NOMO-1 treated with DMSO at 0.1 percent for 48 hours (cell line): Measurements from ENCODE around the gene TTN.

Experiments used
- DNase-seq: peaks from one replicate; lab custom pipeline; 2025; ENCODE audit not compliant: unreplicated experiment; lab: John Stamatoyannopoulos, UW

TTN gene

DNA sequence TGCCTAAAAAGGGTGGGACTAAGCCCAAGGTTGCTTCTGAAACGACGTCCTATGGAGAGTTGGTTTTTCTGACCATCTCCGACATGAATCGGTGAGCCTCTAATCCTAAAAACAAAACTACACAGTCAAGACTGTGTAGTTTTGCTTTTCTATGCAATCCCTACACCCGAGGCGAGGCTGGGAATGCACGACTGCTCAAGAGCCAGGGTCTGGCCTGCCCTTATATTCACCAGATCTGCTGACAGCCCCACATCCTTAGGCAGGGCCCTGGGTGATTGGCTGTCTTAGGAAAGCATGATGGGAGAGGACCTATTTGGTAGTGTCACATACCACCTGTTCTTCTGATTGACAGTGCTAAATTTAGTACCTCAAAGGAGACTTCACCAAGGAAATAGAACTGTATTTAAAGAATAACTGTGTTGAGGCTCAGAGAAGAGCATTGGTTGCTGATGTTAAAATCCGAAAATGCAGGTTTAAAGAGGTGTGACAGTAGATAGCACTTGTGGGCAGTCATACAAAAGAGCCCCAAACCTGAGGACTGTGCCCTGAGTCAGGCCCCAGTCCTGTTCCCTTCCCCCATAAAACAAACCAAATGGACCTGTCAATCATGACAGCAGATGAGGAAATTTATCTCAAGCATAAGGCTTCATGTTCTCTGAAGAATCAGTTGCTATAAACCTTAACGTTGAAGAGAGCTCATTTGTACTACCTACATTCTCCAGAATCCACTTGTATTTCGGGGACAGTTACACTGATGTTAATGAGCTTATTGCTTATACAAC lies at the start of gene TTN:
Gene TTN (minus strand): TSS at position 197 of the 782 bp plus-strand sequence. CDS start 2,781 bp downstream, outside the sequence.
- DNase-seq = no peak

DNA sequence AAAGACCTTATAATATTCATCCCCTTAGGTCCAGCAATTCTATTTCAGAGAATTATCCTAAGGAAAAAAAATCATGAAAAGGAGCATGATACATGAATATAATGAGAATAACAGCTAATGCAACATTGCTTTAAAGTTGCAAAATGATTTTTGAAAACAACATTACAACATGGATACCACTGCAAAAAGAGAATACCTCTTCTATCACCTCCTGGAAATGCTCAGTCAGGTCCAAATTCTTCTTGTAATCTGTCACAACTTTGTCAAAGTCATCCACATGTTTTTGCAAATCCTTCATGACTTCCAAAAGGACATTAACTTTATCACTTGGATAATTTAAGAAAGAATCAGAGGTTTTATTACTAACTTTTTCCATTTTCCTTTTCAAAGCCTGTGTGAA lies 47.9 kb upstream of the TTN start:
- DNase-seq = no peak

GRCh38 chr2:178848335-178848734 lies 41.1 kb upstream of the TTN start:
- no peak for DNase-seq

- no peak for DNase-seq
Observed at GRCh38 chr2:178846458-178846802, 39.2 kb upstream of the TTN start.

DNA sequence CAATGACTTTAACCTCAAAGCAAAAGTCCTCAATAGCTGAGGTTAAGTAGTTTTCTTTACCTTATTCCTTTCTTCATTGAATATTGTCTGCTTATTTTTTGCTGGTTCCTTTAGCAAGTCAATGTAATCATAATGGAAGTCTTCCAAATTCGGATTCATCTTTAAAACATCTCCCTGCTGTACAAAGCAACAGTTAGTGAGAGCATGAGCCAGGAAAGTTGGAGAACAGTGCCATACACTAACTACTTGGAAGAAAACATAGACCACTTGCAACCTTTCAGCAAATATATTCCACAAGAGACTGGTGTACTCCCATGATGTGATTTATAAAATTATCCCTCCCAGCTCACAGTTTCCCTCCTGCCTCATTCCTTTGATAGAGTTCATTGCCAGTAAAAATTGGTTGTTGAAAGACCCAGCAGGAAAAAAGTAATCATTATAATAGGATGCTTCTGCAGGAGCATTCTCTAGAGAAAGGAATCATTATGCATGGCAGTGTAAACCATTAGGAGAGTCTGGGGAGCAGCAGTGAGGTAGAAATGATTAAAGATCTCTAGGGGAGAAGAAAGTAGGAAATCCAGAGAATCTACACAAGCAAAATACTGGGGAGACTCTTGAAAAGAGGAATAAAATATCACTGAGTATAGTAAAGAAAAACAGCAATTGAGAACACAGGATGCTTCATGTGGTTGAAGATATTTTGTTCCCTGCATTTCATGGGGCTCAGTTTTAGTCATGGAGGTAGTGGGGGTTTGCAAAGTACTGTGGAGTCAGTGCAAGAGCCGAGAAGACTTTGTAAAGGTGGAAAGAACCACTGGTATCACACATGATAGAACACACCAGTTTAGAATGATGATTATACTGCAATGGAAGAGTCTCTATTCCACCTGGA lies 38.6 kb upstream of the TTN start:
- DNase-seq = no peak

GRCh38 chr2:178844701-178845100 lies 37.5 kb upstream of the TTN start:
- no peak for DNase-seq

DNA sequence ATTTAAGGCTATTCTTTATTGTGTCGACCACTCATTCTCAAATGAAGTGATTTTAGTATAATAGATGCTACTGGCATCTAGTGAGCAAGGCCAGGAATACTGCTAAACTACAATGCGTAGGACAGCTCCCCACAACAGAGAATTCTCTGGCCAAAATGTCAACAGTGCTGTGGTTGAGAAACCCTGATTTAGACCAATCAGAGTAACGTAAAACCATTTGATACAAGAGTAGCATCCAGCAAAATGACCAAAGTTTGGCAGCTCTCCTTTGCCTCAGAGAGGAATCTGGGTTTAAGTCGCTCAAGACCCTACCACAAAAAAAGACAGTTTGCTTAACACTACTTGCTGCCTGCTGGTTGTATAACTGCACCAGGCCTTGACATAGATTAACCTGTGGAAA lies 37.0 kb upstream of the TTN start:
- no peak for DNase-seq

- no peak for DNase-seq
Observed at GRCh38 chr2:178843697-178844096, 36.5 kb upstream of the TTN start.

DNA sequence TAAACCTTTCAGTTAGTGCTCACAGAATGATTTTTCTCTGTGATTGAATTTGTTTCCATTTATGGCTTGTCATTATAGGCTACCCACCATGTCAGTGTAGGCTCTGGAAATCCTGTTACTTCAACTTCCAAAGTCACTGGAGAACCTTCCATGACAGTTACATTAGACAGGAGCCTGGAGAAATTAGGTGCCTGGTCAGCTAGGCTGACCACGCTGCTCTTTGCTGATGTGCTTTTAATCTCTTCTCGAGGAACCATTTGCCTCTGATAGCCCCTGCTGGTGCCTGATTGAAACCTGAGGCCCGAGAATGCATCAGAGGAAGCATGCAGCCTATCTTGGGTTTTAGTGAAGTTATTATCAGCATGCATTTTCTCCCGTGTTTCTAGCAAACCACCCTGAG lies 29.6 kb upstream of the TTN start:
- DNase-seq = no peak

DNA sequence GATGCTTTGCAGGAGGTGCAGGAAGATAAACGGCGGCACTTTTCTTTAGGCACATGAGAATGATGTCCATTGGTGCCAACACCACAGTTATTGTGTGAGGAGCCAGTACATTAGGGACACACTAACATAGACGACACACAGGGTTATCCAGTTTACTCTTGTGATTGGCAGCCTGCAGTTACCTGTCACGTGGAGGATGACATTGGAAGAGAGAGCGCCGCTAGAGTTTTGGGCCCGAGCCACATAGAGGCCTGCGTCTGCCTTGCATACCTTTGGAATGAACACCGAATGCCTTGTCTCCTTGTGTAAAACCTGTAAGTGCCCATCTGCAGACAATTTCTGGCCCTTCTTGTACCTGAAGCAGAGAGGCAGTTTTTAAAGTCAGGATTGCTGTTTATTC lies 26.9 kb upstream of the TTN start:
- no peak for DNase-seq

GRCh38 chr2:178833382-178833781 lies 26.2 kb upstream of the TTN start:
- DNase-seq = no peak

GRCh38 chr2:178830451-178830850 lies 23.2 kb upstream of the TTN start:
- no peak for DNase-seq

- DNase-seq = no peak
Observed at GRCh38 chr2:178829981-178830380, 22.8 kb upstream of the TTN start.

- no peak for DNase-seq
Observed at GRCh38 chr2:178829299-178829960, 22.2 kb upstream of the TTN start.

DNA sequence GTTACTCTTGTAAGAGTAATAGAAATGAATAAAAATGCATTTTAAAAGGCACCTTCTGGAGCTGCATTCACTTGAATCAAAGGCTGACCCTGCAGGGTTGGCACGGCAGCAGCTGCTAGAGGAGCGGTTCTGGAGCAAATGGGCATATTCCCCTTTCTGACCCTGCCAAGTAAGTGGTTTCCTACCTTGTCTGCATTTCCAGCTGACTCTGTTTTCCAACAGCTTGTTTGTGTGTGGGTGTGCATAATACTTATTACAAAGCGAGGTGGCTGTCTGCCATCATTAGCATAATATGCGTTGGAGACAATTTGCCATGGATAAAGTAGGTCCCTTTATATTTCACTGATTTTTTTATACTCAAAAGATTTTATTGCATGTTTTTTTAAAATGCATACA lies 21.3 kb upstream of the TTN start:
- DNase-seq = no peak

DNA sequence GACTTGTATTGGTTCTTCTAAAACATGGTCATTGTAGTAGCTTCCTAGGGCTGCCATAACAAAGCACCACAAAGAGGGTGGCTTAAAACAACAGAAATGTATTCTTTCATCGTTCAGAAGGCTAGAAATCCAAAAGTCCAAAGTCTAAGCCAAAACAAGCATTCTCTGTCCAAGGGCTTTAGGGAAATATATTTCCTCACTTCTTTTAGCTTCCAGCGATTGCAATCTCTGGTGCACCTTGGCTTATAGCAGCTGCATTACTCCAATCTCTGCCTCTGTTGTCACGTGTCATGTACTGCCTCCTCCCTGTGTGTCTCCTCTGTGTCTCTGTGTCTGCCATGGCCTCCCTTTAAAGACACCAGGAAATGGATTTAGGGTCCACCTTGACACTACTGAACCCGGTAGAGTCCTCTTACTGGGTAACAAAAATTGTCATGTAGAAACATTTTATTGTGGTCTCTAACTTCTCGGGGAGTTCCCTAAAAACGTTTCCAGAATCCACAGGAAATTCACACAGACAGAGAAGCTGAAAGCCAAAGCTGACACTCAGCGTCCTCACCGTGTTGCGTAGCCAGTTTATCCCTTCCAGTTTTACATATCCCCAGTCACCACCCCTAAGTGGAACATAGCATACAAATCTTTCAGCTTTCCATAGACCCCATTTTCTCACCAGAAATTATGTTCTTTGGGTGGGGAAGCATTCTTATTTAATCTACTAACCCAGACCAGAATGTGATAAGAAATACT lies 20.7 kb upstream of the TTN start:
- DNase-seq = no peak

- DNase-seq = no peak
Observed at GRCh38 chr2:178827111-178827510, 19.9 kb upstream of the TTN start.

DNA sequence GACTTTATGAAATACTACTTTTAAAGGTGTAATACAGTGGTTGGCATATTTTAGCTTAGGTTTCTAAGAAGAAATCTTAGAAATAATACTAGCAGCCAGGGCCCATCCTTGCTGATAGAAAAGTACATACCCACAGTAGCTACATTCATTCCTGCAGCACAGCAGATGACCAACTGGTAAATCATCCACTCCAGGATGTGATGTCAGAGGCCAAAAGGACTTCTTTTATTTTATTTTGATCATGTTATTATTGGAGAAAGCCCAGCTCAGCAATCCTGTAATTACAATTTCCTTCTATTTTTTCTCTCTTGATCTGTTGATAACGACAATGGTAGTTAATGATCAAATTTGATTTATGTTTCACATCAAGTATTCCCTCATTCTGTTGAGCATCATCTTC lies 18.0 kb upstream of the TTN start:
- DNase-seq = no peak

- DNase-seq = no peak
Observed at GRCh38 chr2:178824181-178824580, 17.0 kb upstream of the TTN start.

DNA sequence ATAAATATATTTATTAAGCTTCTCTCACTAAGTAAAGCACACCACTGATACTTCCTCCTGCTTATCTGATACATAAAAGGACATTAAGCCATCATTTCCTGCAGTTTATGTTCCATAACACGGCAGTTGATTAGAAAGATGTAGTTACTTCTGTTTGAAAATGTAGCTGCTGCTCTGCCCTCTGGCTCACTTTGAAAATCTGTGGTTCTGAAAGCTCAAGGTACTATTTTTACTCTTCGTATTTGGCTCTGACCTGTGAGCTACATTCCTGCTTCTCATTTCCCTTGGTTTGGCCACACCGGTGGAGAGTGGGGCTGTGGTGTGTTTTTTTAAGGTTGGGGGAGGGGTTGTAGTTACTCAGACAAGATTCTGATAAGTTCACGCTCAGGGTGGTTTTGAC lies 12.8 kb upstream of the TTN start:
- DNase-seq = peak; percentile 6
